ENCODE data around the gene MAP4.

Gene MAP4

GRCh38 chr3:47897954-47898353, 118.3 kb downstream of the MAP4 start:
- Histone ChIP-seq H3K4me1 (ENCODE audit: insufficient read depth, insufficient read length) (no peaks in the 10 kb centered on the region), H3K27me3 (ENCODE audit: insufficient read depth, insufficient read length) (no peaks in the 10 kb centered on the region), H3K9ac (ENCODE audit: insufficient read length, low read depth) (no peak overlapping the region), H3K36me3 (ENCODE audit: insufficient read depth, insufficient read length, low read length) (peaks cover 66% of the 10 kb centered on the region), H3K9me3 (ENCODE audit: insufficient read depth, low read length) (no peaks in the 10 kb centered on the region), H3K4me3 (ENCODE audit: insufficient read length, low read depth) (no peak overlapping the region)
- TF ChIP-seq ZNF274 (IDR thresholded peaks at IDR 0.05; ENCODE audit: low read depth, low read length) (no peak), SUZ12 (IDR thresholded peaks at IDR 0.05; ENCODE audit: extremely low read depth, insufficient read depth, insufficient read length) (no peak), YY1 (IDR thresholded peaks at IDR 0.05; ENCODE audit: insufficient read depth, insufficient read length) (no peak)
- DNase-seq (ENCODE audit: low read depth, low spot score), result no peak

DNA sequence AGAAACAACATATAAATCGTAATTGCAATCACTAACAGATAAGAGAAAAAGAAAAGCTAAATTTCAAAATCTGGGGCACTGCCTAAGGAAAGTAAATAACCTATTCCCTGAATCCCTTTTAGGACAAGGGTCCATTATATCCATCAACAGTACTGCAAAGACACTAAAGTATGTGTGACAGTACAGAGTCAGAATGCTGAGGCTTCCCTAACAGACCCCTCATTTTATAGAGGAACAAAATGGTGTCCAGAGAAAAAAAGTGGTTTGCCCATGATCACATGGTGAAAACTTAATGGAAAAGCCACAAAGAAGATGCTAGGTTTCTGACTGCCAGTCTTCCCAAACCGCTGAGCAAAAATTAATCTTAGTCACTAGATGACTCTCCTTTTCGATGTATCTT, 119.5 kb downstream of the MAP4 start:
- Histone ChIP-seq H3K9ac (ENCODE audit: insufficient read length, low read depth) (no peak overlapping the region), H3K9me3 (ENCODE audit: insufficient read depth, low read length) (no peaks in the 10 kb centered on the region), H3K4me1 (ENCODE audit: insufficient read depth, insufficient read length) (peaks cover 4% of the 10 kb centered on the region), H3K4me3 (ENCODE audit: insufficient read length, low read depth) (no peak overlapping the region), H3K27me3 (ENCODE audit: insufficient read depth, insufficient read length) (no peaks in the 10 kb centered on the region), H3K36me3 (ENCODE audit: insufficient read depth, insufficient read length, low read length) (peaks cover 69% of the 10 kb centered on the region)
- no peak for DNase-seq (ENCODE audit: low read depth, low spot score)
- TF ChIP-seq ZNF274 (IDR thresholded peaks at IDR 0.05; ENCODE audit: low read depth, low read length) (no peak), SUZ12 (IDR thresholded peaks at IDR 0.05; ENCODE audit: extremely low read depth, insufficient read depth, insufficient read length) (no peak), YY1 (IDR thresholded peaks at IDR 0.05; ENCODE audit: insufficient read depth, insufficient read length) (no peak)

DNA sequence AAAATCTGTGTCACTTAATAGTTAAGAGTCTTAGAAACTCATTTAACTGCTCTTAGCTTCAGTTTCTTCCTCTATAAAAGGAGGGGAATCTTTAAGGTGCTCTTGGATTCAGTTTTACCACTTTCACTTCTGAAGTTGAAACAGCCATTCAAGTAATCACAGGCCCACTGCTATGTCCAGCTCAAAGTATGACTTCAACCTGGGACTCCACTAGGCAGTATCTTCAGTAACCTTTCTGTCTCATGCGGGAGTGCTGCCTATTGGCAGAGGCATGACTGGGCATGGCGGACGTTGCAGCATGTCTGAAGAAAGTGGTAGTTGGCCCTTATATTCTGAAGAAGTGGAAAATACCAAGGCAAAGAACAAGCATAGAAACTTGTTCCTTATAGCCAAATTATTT, 121.0 kb downstream of the MAP4 start:
- H3K36me3 ChIP-seq (ENCODE audit: insufficient read depth, insufficient read length, low read length), result peaks cover 74% of the 10 kb centered on the region
- TF ChIP-seq ZNF274 (IDR thresholded peaks at IDR 0.05; ENCODE audit: low read depth, low read length), result no peak
- no peak for TF ChIP-seq YY1 (IDR thresholded peaks at IDR 0.05; ENCODE audit: insufficient read depth, insufficient read length)
- no peak for TF ChIP-seq SUZ12 (IDR thresholded peaks at IDR 0.05; ENCODE audit: extremely low read depth, insufficient read depth, insufficient read length)
- no peak overlapping the region for H3K4me3 ChIP-seq (ENCODE audit: insufficient read length, low read depth)
- H3K9me3 ChIP-seq (ENCODE audit: insufficient read depth, low read length), result no peaks in the 10 kb centered on the region
- H3K27me3 ChIP-seq (ENCODE audit: insufficient read depth, insufficient read length), result no peaks in the 10 kb centered on the region
- H3K9ac ChIP-seq (ENCODE audit: insufficient read length, low read depth), result no peak overlapping the region
- no peak for DNase-seq (ENCODE audit: low read depth, low spot score)
- peaks cover 15% of the 10 kb centered on the region for H3K4me1 ChIP-seq (ENCODE audit: insufficient read depth, insufficient read length)

- Histone ChIP-seq H3K4me3 (ENCODE audit: insufficient read length, low read depth) (no peak overlapping the region), H3K36me3 (ENCODE audit: insufficient read depth, insufficient read length, low read length) (peaks cover 74% of the 10 kb centered on the region)
These were observed 123.8 kb downstream of the MAP4 start for GRCh38 chr3:47892286-47893040.

DNA sequence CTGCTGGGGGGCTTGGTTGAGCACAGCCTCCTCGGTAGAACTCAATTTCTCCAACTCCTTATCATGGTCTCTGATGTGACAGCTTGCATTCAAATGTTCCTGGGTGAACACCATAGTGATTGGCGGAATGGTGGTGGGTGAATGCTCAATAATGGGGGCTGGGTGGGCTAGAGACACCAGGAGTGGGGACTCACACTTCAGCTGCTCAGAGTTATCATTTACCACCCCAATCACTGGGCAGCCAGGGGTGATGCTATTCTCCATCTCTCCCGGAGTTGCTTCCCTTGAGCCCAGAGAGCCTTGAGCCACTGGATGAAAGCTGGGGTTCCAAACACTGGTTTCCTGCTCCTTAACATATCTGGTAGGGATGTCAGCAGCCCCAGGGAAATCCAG, 124.6 kb downstream of the MAP4 start:
- Histone ChIP-seq H3K27me3 (ENCODE audit: insufficient read depth, insufficient read length) (no peaks in the 10 kb centered on the region), H3K4me1 (ENCODE audit: insufficient read depth, insufficient read length) (peaks cover 15% of the 10 kb centered on the region), H3K9me3 (ENCODE audit: insufficient read depth, low read length) (peaks cover 8% of the 10 kb centered on the region; the same call in 1 of the 2 replicates), H3K36me3 (ENCODE audit: insufficient read depth, insufficient read length, low read length) (peaks cover 68% of the 10 kb centered on the region), H3K9ac (ENCODE audit: insufficient read length, low read depth) (no peak overlapping the region), H3K4me3 (ENCODE audit: insufficient read length, low read depth) (no peak overlapping the region)
- DNase-seq (ENCODE audit: low read depth, low spot score), result no peak
- TF ChIP-seq SUZ12 (IDR thresholded peaks at IDR 0.05; ENCODE audit: extremely low read depth, insufficient read depth, insufficient read length) (no peak), ZNF274 (IDR thresholded peaks at IDR 0.05; ENCODE audit: low read depth, low read length) (no peak), YY1 (IDR thresholded peaks at IDR 0.05; ENCODE audit: insufficient read depth, insufficient read length) (no peak)

More at GRCh38 chr3:47892286-47893040, 123.8 kb downstream of the MAP4 start:
- TF ChIP-seq YY1 (IDR thresholded peaks at IDR 0.05; ENCODE audit: insufficient read depth, insufficient read length) (no peak), SUZ12 (IDR thresholded peaks at IDR 0.05; ENCODE audit: extremely low read depth, insufficient read depth, insufficient read length) (no peak), ZNF274 (IDR thresholded peaks at IDR 0.05; ENCODE audit: low read depth, low read length) (no peak)
- no peak overlapping the region for H3K9ac ChIP-seq (ENCODE audit: insufficient read length, low read depth)
- H3K9me3 ChIP-seq (ENCODE audit: insufficient read depth, low read length), result peaks cover 8% of the 10 kb centered on the region; the same call in 1 of the 2 replicates
- no peaks in the 10 kb centered on the region for H3K27me3 ChIP-seq (ENCODE audit: insufficient read depth, insufficient read length)
- DNase-seq (ENCODE audit: low read depth, low spot score), result no peak
- peaks cover 15% of the 10 kb centered on the region for H3K4me1 ChIP-seq (ENCODE audit: insufficient read depth, insufficient read length)

GRCh38 chr3:47890828-47891612, 125.2 kb downstream of the MAP4 start:
- H3K36me3 ChIP-seq (ENCODE audit: insufficient read depth, insufficient read length, low read length), result peaks cover 65% of the 10 kb centered on the region
- H3K4me3 ChIP-seq (ENCODE audit: insufficient read length, low read depth), result no peak overlapping the region
- no peak for DNase-seq (ENCODE audit: low read depth, low spot score)
- peak overlapping the region; percentile 22 for H3K9ac ChIP-seq (ENCODE audit: insufficient read length, low read depth)
- TF ChIP-seq YY1 (IDR thresholded peaks at IDR 0.05; ENCODE audit: insufficient read depth, insufficient read length) (no peak), ZNF274 (IDR thresholded peaks at IDR 0.05; ENCODE audit: low read depth, low read length) (no peak)
- H3K27me3 ChIP-seq (ENCODE audit: insufficient read depth, insufficient read length), result no peaks in the 10 kb centered on the region
- H3K4me1 ChIP-seq (ENCODE audit: insufficient read depth, insufficient read length), result peaks cover 15% of the 10 kb centered on the region
- H3K9me3 ChIP-seq (ENCODE audit: insufficient read depth, low read length), result peaks cover 8% of the 10 kb centered on the region; the same call in 1 of the 2 replicates

Measured in NT2/D1 (cell line).